Small intestine (tissue), 7 donors: ENCODE results near the gene PELI2. TPM values are rescaled to one million over a fixed set of nuclear protein-coding genes. Genes with fewer than 3 reads are reported as not detected.

Source experiments
- DNase-seq, 2 donors: peaks; one replicate each; pipeline versions ENCODE4 v3.0.0 to v3.0.0-alpha.2; 2013
- FAIRE-seq: peaks from 2 replicates; lab custom pipeline; 2012; peaks lifted over from hg19 to GRCh38; lab: Jason Lieb, UNC
- H3K27ac ChIP-seq, 3 donors: one replicate each; pipeline ENCODE4 v1.5.1; 2013; ENCODE audit warnings: low read length in 2 of 3, mild to moderate bottlenecking in 2 of 3, control low read depth in 1 of 3, inconsistent platforms in 1 of 3, low read depth in 1 of 3, moderate library complexity in 1 of 3
- H3K27me3 ChIP-seq, 3 donors: one replicate each; pipeline ENCODE4 v1.6.1; 2013; ENCODE audit warnings: low read length in 3 of 3, inconsistent platforms in 1 of 3; ENCODE audit not compliant: control insufficient read depth in 3 of 3, insufficient read depth in 3 of 3
- H3K36me3 ChIP-seq, 3 donors: one replicate each; pipeline ENCODE4 v1.6.1; 2013; ENCODE audit warnings: low read length in 3 of 3, inconsistent platforms in 1 of 3, low read depth in 1 of 3, mild to moderate bottlenecking in 1 of 3, moderate library complexity in 1 of 3; ENCODE audit not compliant: control insufficient read depth in 3 of 3, insufficient read depth in 2 of 3
- H3K4me1 ChIP-seq, 3 donors: one replicate each; pipeline ENCODE4 v1.6.1; 2013; ENCODE audit warnings: low read length in 2 of 3, inconsistent platforms in 1 of 3, low read depth in 1 of 3, mild to moderate bottlenecking in 1 of 3, moderate library complexity in 1 of 3; ENCODE audit not compliant: control insufficient read depth in 3 of 3, insufficient read depth in 2 of 3
- H3K4me3 ChIP-seq, 3 donors: one replicate each; pipeline ENCODE4 v1.5.1; 2013; ENCODE audit warnings: low read length in 3 of 3, control low read depth in 1 of 3, inconsistent platforms in 1 of 3, low read depth in 1 of 3, mild to moderate bottlenecking in 1 of 3, moderate library complexity in 1 of 3
- H3K9me3 ChIP-seq, 2 donors: one replicate each; pipeline ENCODE4 v1.6.1; 2013; ENCODE audit warnings: low read depth in 1 of 2, low read length in 1 of 2; ENCODE audit not compliant: control insufficient read depth in 2 of 2, insufficient read depth in 1 of 2
- WGBS, 3 donors: extraction: QIAGEN DNeasy Blood & Tissue Kit; methylation state at CpG; one replicate each; pipeline ENCODE4 v1.1.7; 2013; 5-methylcytosine and 5-hydroxymethylcytosine counted together
- polyA plus RNA-seq, 4 donors: library from polyadenylated mRNA; stranded (reverse) in 3 of 4; unstranded in 1 of 4; fragments of 200-250 nt in 3 of 4; fragments of 120-200 nt in 1 of 4; gene quantifications; one replicate each; pipeline versions ENCODE4 v1.2.1 to v1.2.3, GENCODE V29; 2013
- donor health status: healthy with polysubstance abuse.
- donor health status: control.
- donor health status: control.
- donor health status: Bipolar disorder and iron deficiency.
- donor health status: healthy.

Gene PELI2
- polyA plus RNA-seq, 4 donors: 4.4 to 19.5 (median 8.9) TPM

DNA sequence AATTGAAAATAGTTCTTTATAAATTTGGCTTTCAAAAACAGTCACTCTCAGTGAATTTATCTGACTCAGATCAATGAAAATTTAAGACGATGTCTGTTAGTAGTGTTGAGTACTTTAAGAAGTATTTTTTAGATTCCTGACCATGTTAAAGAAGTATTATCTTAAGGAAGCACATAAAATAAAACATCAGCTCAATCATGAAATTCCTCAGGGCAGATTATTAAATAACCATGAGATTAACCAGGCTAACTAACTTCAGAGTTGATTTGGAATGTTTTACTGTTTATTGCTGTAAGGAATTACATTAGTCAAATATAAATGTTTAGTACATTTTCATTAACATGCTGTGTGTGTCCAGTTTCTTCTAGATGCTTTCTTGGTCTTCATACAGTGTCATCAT is 160.2 kb downstream of the PELI2 start:
- FAIRE-seq: no peak
- DNase-seq: no peak
- Histone ChIP-seq H3K4me1 (no peaks in the 10 kb centered on the region), H3K27ac (no peak overlapping the region), H3K4me3 (no peak overlapping the region), H3K27me3 (no peaks in the 10 kb centered on the region), H3K36me3 (peaks cover 0 to 10% (median 0%) of the 10 kb centered on the region in 3 donors), H3K9me3 (no peaks in the 10 kb centered on the region)
- WGBS, 3 donors: 82 to 89% (median 84%) methylated on average over 1 of the region's 1 CpG

DNA sequence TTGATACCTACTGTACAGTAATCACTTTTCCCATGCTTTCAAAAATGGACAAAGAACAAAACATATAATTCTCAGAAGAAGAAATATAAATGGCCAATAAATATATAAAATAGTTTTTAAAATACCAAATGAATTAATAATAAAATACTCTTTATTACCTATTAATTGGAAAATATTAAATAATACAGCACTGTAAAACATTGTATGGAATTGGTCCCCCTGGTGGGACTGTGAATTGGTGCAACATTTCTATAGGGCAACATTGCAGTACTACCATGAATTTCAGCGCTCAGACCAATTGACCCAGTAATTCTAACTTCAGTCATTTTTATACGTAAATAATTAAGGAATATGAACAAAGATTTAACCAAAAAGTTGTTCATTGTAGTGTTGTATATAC is 162.6 kb downstream of the PELI2 start:
- no peaks in the 10 kb centered on the region for H3K27me3 ChIP-seq
- WGBS, 3 donors: 94 to 100% (median 97%) methylated on average over 2 of the region's 2 CpGs
- H3K4me1 ChIP-seq: no peaks in the 10 kb centered on the region
- peaks cover 0 to 12% (median 0%) of the 10 kb centered on the region in 3 donors for H3K36me3 ChIP-seq
- H3K27ac ChIP-seq: no peak overlapping the region
- no peak overlapping the region for H3K4me3 ChIP-seq
- peak; percentile 62 for FAIRE-seq
- H3K9me3 ChIP-seq: no peaks in the 10 kb centered on the region
- no peak for DNase-seq

DNA sequence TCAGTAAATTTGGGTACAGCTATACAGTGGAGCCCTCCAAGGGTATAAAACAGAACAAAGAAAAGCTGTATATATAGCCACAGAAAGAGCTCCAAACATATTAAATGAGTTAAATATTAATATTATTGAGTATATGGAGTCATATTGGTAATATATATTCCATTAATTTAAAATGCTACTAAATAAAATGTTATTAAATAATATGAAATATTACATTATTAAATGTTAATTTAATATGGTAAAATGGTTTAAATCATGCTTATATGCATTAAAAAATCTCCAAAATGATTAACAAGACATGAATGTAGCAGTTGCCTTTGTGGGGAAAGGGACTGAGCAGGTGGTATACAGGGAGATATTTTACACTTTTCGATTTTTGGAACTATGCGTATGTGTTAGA is 164.0 kb downstream of the PELI2 start:
- peak; percentile 72 for FAIRE-seq
- H3K36me3 ChIP-seq: peaks cover 0 to 6% (median 0%) of the 10 kb centered on the region in 3 donors
- no peaks in the 10 kb centered on the region for H3K4me1 ChIP-seq
- DNase-seq: no peak
- H3K4me3 ChIP-seq: no peak overlapping the region
- 93 to 100% (median 96%) methylated on average over 2 of the region's 2 CpGs for WGBS, 3 donors
- no peaks in the 10 kb centered on the region for H3K9me3 ChIP-seq
- no peaks in the 10 kb centered on the region for H3K27me3 ChIP-seq
- H3K27ac ChIP-seq: no peak overlapping the region

DNA sequence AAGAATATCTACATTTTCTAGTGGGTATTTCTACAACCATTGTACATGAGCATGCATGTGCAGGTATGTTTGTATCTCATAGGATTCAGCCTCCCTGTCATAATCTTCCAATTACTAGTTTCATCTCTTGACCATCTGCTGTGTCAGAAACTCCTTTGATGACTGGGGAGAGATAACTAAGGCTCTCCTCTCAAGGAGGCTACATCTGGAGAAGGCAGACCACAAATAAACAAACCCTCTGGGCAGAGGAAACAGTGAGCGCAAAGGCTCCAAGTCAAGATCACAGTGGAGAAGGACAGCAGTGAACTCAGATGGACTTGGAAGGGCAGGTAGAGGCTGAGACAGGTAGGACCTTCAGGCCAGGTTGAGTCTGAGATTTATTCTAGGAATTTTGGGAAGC is 166.4 kb downstream of the PELI2 start:
- no peaks in the 10 kb centered on the region for H3K27me3 ChIP-seq
- FAIRE-seq: no peak
- peaks cover 0 to 15% (median 2%) of the 10 kb centered on the region in 3 donors for H3K36me3 ChIP-seq
- no peak overlapping the region for H3K4me3 ChIP-seq
- no peak for DNase-seq
- 89 to 100% (median 90%) methylated on average over 1 of the region's 1 CpG for WGBS, 3 donors
- no peaks in the 10 kb centered on the region for H3K9me3 ChIP-seq
- no peaks in the 10 kb centered on the region for H3K4me1 ChIP-seq
- H3K27ac ChIP-seq: no peak overlapping the region

DNA sequence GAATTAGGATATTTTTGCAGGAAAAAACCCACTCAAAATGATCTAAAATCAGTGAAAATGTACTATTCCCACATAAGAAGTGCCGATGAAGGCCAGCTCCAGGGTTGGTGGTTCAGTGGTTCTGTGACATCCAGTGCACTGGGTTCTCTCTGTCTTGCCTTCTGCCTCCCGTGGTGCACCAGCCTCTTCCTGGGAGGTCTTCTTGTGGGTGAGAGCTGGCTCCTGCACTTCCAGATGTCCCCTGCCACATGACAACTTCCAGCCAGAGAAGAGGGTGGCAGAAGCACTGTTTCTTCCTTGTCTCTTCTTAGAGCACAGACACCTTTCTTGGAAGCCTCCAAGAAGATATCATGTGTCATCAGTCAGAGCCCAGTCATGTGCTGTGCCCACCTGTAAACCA is 170.9 kb downstream of the PELI2 start:
- DNase-seq (no peak), FAIRE-seq (no peak)
- peaks cover 0 to 24% (median 2%) of the 10 kb centered on the region in 3 donors for H3K36me3 ChIP-seq
- H3K27me3 ChIP-seq: no peaks in the 10 kb centered on the region
- 82 to 95% (median 85%) methylated on average over 2 of the region's 2 CpGs for WGBS, 3 donors
- peaks cover 0 to 2% (median 0%) of the 10 kb centered on the region in 3 donors for H3K4me1 ChIP-seq
- H3K9me3 ChIP-seq: no peaks in the 10 kb centered on the region
- H3K27ac ChIP-seq: peak overlapping the region in 1 of 3 donors; percentile 53
- no peak overlapping the region for H3K4me3 ChIP-seq

DNA sequence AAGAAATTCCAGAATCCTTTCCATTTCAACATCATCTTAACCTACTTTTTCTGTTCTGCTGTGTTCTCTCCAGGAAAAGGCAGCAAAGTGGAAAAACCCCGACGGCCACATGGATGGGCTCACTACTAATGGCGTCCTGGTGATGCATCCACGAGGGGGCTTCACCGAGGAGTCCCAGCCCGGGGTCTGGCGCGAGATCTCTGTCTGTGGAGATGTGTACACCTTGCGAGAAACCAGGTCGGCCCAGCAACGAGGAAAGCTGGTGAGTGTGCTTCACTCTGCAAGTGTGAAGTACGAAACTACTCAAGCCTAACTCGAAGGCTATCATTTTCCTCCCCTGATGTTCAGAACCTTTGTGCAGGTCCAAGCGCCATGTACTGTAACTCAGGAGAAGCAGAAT is 172.0 kb downstream of the PELI2 start:
- H3K36me3 ChIP-seq: peaks cover 0 to 29% (median 2%) of the 10 kb centered on the region in 3 donors
- no peak overlapping the region for H3K4me3 ChIP-seq
- no peaks in the 10 kb centered on the region for H3K27me3 ChIP-seq
- no peaks in the 10 kb centered on the region for H3K9me3 ChIP-seq
- DNase-seq (no peak), FAIRE-seq (no peak)
- no peak overlapping the region for H3K27ac ChIP-seq
- 95 to 96% (median 95%) methylated on average over 14 of the region's 14 CpGs for WGBS, 3 donors
- peaks cover 0 to 2% (median 0%) of the 10 kb centered on the region in 3 donors for H3K4me1 ChIP-seq

DNA sequence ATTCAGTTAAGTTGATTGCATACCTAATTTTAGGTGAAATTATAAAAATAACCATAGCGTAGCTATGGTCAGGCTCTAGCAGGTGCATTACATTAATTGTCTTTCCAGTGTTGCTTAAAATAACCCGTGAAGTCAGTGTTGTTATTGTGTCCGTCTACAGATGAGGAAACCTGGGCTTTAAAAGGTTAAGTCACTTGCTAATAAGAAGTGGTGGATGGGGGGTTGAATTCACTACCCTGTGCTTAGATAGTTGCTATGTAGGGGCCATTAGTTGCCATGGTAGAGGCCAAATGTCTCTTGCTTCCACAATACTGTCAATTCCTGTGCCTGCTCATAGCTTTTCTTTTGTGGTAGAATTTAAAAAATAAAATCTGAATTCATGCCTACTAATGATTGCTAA is 174.8 kb downstream of the PELI2 start:
- peaks cover 0 to 2% (median 0%) of the 10 kb centered on the region in 3 donors for H3K4me1 ChIP-seq
- DNase-seq (peak in 1 of 2 donors; percentile 5), FAIRE-seq (no peak)
- H3K4me3 ChIP-seq: no peak overlapping the region
- H3K9me3 ChIP-seq: no peaks in the 10 kb centered on the region
- 86 to 91% (median 88%) methylated on average over 3 of the region's 3 CpGs for WGBS, 3 donors
- no peaks in the 10 kb centered on the region for H3K27me3 ChIP-seq
- peaks cover 0 to 38% (median 5%) of the 10 kb centered on the region in 3 donors for H3K36me3 ChIP-seq
- H3K27ac ChIP-seq: no peak overlapping the region

DNA sequence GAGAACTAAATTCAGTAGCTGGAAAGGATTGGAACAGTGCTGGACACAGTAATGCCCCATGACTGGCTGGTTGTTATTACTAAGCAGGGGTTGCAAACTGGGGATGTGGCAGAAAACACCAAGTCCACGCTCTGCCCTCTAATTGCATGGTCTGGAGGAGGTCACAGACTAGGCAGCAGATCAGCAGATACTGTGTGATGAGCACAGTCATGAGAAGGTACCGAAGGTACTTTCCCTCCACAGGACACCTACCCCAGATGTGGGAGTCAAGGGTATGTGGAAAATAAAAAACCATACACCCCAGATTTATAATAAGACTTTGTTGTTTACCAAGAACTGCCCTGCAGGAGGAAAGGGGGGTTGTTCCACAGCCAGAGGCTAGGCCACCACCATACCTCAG is 175.3 kb downstream of the PELI2 start:
- 85 to 90% (median 88%) methylated on average over 2 of the region's 2 CpGs for WGBS, 3 donors
- no peak for FAIRE-seq

DNA sequence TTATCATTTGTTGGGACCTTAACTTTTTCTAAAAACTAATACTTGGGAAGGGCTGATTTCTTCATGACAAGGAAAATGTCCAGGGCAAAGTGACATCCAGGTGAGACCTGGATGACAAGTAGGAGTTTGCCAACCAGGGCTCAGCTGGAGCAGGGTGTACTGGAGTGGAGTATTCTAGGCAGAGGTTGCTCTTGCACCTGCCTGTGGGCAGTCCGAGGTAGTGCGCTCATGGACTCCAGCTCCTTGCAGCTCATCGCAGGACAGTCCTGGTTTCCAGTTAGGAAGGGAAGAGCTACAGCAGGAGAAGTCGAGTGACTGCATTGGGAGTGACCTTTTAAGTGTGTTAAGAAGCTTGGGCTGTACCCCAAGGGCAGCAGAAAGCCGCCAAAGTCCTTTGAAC is 175.9 kb downstream of the PELI2 start:
- DNase-seq (peak in 1 of 2 donors; percentile 10), FAIRE-seq (no peak)
- Histone ChIP-seq H3K27me3 (no peaks in the 10 kb centered on the region), H3K36me3 (peaks cover 0 to 34% (median 3%) of the 10 kb centered on the region in 3 donors), H3K27ac (no peak overlapping the region), H3K4me1 (peaks cover 0 to 2% (median 0%) of the 10 kb centered on the region in 3 donors), H3K9me3 (no peaks in the 10 kb centered on the region), H3K4me3 (no peak overlapping the region)
- WGBS, 3 donors: 85 to 91% (median 87%) methylated on average over 5 of the region's 5 CpGs

More for the DNA sequence above, 175.3 kb downstream of the PELI2 start:
- peaks cover 0 to 35% (median 3%) of the 10 kb centered on the region in 3 donors for H3K36me3 ChIP-seq
- H3K27me3 ChIP-seq: no peaks in the 10 kb centered on the region
- no peaks in the 10 kb centered on the region for H3K9me3 ChIP-seq
- H3K27ac ChIP-seq: no peak overlapping the region
- peaks cover 0 to 2% (median 0%) of the 10 kb centered on the region in 3 donors for H3K4me1 ChIP-seq
- DNase-seq: no peak
- no peak overlapping the region for H3K4me3 ChIP-seq
